Mesendoderm (in vitro differentiated cells): ENCODE measurements around the gene PPM1E.

Experiments
- DNase-seq: peaks from one replicate; pipeline ENCODE4 v3.0.0; 2013
- H2AK5ac ChIP-seq: 2 replicates; pipeline ENCODE4 v1.6.1; 2013; ENCODE audit warnings: low read length, inconsistent platforms
- H2BK120ac ChIP-seq: 2 replicates; pipeline ENCODE4 v1.6.1; 2013; ENCODE audit warnings: low read depth, mild to moderate bottlenecking, low read length, moderate library complexity, mixed read lengths
- H2BK15ac ChIP-seq: replicated peaks from 2 replicates; pipeline ENCODE4 v1.6.1; 2013; ENCODE audit warnings: low read depth, mild to moderate bottlenecking, moderate library complexity
- H2BK5ac ChIP-seq: 2 replicates; pipeline ENCODE4 v1.6.1; 2013; ENCODE audit warnings: low read length, inconsistent platforms
- H3K18ac ChIP-seq: 2 replicates; pipeline ENCODE4 v1.6.1; 2013; ENCODE audit warnings: mild to moderate bottlenecking, low read length, mixed read lengths
- H3K23ac ChIP-seq: one replicate; pipeline ENCODE4 v1.6.1; 2013; ENCODE audit warnings: low read length
- H3K27ac ChIP-seq: 2 replicates; pipeline ENCODE4 v1.5.1; 2013; ENCODE audit warnings: low read depth, mild to moderate bottlenecking, inconsistent platforms, low read length, moderate library complexity
- H3K27me3 ChIP-seq: 2 replicates; pipeline ENCODE4 v1.6.1; 2013; ENCODE audit warnings: low read length, control low read depth, mild to moderate bottlenecking, inconsistent platforms; ENCODE audit not compliant: insufficient read depth, poor library complexity
- H3K36me3 ChIP-seq: 2 replicates; pipeline ENCODE4 v1.6.1; 2013; ENCODE audit warnings: low read length, inconsistent platforms; ENCODE audit not compliant: control insufficient read depth, insufficient read depth
- H3K4ac ChIP-seq: one replicate; pipeline ENCODE4 v1.6.1; 2013; ENCODE audit warnings: low read depth, mild to moderate bottlenecking, low read length, moderate library complexity
- H3K4me1 ChIP-seq: 2 replicates; pipeline ENCODE4 v1.6.1; 2013; ENCODE audit warnings: low read depth, low read length, inconsistent platforms; ENCODE audit not compliant: control insufficient read depth
- H3K4me2 ChIP-seq: 2 replicates; pipeline ENCODE4 v1.6.1; 2013; ENCODE audit warnings: low read length
- H3K4me3 ChIP-seq: 2 replicates; pipeline ENCODE4 v1.5.1; 2013; ENCODE audit warnings: mild to moderate bottlenecking, low read length
- H3K56ac ChIP-seq: one replicate; pipeline ENCODE4 v1.6.1; 2013; ENCODE audit warnings: low read length
- H3K79me1 ChIP-seq: 2 replicates; pipeline ENCODE4 v1.6.1; 2013; ENCODE audit warnings: low read length, inconsistent platforms
- H3K79me2 ChIP-seq: 2 replicates; pipeline ENCODE4 v1.6.1; 2013; ENCODE audit warnings: mild to moderate bottlenecking, low read length; ENCODE audit not compliant: control insufficient read depth, insufficient read depth
- H3K9ac ChIP-seq: 2 replicates; pipeline ENCODE4 v1.6.1; 2013; ENCODE audit warnings: low read length, inconsistent platforms
- H4K5ac ChIP-seq: one replicate; pipeline ENCODE4 v1.6.1; 2013; ENCODE audit warnings: low read length
- H4K8ac ChIP-seq: one replicate; pipeline ENCODE4 v1.6.1; 2013; ENCODE audit warnings: low read depth, mild to moderate bottlenecking, control low read depth, low read length, moderate library complexity
- WGBS: extraction: QIAGEN DNeasy Blood & Tissue Kit; methylation state at CpG from one replicate; pipeline ENCODE4 v1.1.7; 2013; ENCODE audit warnings: low lambda C conversion rate, missing lambda C conversion rate; ENCODE audit not compliant: insufficient coverage; ENCODE audit errors: extremely low coverage; 5-methylcytosine and 5-hydroxymethylcytosine counted together

The PPM1E gene

GRCh38 chr17:58783380-58783779 lies 27.7 kb downstream of the PPM1E start:
- Histone ChIP-seq H2BK15ac (no peak overlapping the region), H3K56ac (no peak overlapping the region), H2BK120ac (no peak overlapping the region), H3K18ac (no peak overlapping the region), H2AK5ac (no peak overlapping the region), H3K9ac (no peak overlapping the region), H3K4me1 (no peaks in the 10 kb centered on the region), H2BK5ac (no peak overlapping the region), H3K23ac (no peak overlapping the region), H3K4me2 (no peak overlapping the region), H3K27me3 (no peaks in the 10 kb centered on the region), H3K36me3 (no peaks in the 10 kb centered on the region), H3K4ac (no peak overlapping the region), H3K79me2 (no peaks in the 10 kb centered on the region), H3K79me1 (no peaks in the 10 kb centered on the region), H3K27ac (no peak overlapping the region), H4K8ac (no peak overlapping the region), H4K5ac (no peak overlapping the region), H3K4me3 (no peak overlapping the region)
- no CpG with 5 or more reads among the region's 4 CpGs for WGBS
- DNase-seq: no peak

GRCh38 chr17:58785097-58785496 lies 29.4 kb downstream of the PPM1E start:
- H4K8ac ChIP-seq: no peak overlapping the region

GRCh38 chr17:58786586-58787295 lies 31.1 kb downstream of the PPM1E start:
- Histone ChIP-seq H4K8ac (no peak overlapping the region), H2BK15ac (no peak overlapping the region), H3K27ac (no peak overlapping the region), H3K4me2 (no peak overlapping the region), H2BK5ac (no peak overlapping the region), H3K4ac (no peak overlapping the region), H3K27me3 (no peaks in the 10 kb centered on the region), H4K5ac (no peak overlapping the region), H3K23ac (no peak overlapping the region), H3K9ac (no peak overlapping the region), H3K18ac (no peak overlapping the region), H3K56ac (no peak overlapping the region), H3K4me1 (no peaks in the 10 kb centered on the region), H2AK5ac (no peak overlapping the region), H3K79me1 (no peaks in the 10 kb centered on the region), H3K79me2 (no peaks in the 10 kb centered on the region), H3K36me3 (no peaks in the 10 kb centered on the region), H2BK120ac (no peak overlapping the region), H3K4me3 (no peak overlapping the region)
- WGBS: no CpG with 5 or more reads among the region's 3 CpGs
- DNase-seq: no peak

More at GRCh38 chr17:58785097-58785496, 29.4 kb downstream of the PPM1E start:
- Histone ChIP-seq H3K4me1 (no peaks in the 10 kb centered on the region), H3K27me3 (no peaks in the 10 kb centered on the region), H3K79me2 (no peaks in the 10 kb centered on the region), H4K5ac (no peak overlapping the region), H3K4me2 (no peak overlapping the region), H2BK120ac (no peak overlapping the region), H3K27ac (no peak overlapping the region), H3K23ac (no peak overlapping the region), H3K18ac (no peak overlapping the region), H3K4ac (no peak overlapping the region), H2BK15ac (no peak overlapping the region), H3K56ac (no peak overlapping the region), H3K9ac (no peak overlapping the region), H2BK5ac (no peak overlapping the region), H3K79me1 (no peaks in the 10 kb centered on the region), H3K36me3 (no peaks in the 10 kb centered on the region), H2AK5ac (no peak overlapping the region), H3K4me3 (no peak overlapping the region)
- no CpG with 5 or more reads among the region's 1 CpG for WGBS
- DNase-seq: no peak

DNA sequence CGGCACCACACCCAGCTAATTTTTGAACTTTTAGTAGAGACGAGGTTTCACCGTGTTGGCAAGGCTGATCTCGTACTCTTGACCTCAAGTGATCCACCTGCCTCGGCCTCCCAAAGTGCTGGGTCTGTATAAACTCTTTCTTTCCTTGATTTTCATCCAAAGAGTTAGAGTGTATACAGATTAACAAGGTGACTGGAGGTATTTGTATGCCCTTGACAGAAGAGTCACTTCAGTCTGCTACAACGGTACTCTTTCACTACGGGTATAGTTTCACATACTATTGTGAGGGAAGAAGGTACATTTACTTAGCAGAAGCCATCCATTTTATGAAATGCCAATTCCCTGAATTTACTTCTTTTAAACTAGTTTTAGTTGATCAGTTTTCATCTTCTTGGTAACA lies 32.5 kb downstream of the PPM1E start:
- H3K4me3 ChIP-seq: no peak overlapping the region
- no peaks in the 10 kb centered on the region for H3K36me3 ChIP-seq
- no peaks in the 10 kb centered on the region for H3K79me2 ChIP-seq
- no peak for DNase-seq
- H3K23ac ChIP-seq: no peak overlapping the region
- H3K9ac ChIP-seq: no peak overlapping the region
- no peak overlapping the region for H3K4me2 ChIP-seq
- no peak overlapping the region for H3K18ac ChIP-seq
- no peak overlapping the region for H3K27ac ChIP-seq
- H3K56ac ChIP-seq: no peak overlapping the region
- no peaks in the 10 kb centered on the region for H3K79me1 ChIP-seq
- no peaks in the 10 kb centered on the region for H3K4me1 ChIP-seq
- no peak overlapping the region for H2BK120ac ChIP-seq
- H3K4ac ChIP-seq: no peak overlapping the region
- WGBS: no CpG with 5 or more reads among the region's 7 CpGs
- no peak overlapping the region for H4K8ac ChIP-seq
- H2BK15ac ChIP-seq: no peak overlapping the region
- no peak overlapping the region for H2AK5ac ChIP-seq
- no peak overlapping the region for H2BK5ac ChIP-seq
- H4K5ac ChIP-seq: no peak overlapping the region
- H3K27me3 ChIP-seq: no peaks in the 10 kb centered on the region

DNA sequence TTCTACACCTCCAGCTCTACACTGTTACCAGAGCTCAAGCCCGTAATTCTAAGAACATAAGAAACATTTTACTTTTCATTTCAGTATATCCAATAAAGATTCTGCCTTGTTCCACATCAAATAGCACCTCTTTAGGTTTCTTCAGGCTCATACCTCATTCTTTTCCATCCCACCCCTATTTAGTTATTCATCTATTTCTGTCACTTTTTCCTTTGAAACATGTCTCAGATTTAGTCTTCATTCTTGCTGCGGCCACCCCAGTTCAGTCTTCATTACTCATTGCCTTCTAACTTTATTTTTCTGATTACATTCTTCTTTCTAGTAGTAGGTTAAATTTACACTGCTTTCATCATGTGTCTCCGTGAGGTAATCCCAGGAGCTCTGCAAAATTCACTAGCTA lies 33.5 kb downstream of the PPM1E start:
- Histone ChIP-seq H3K4ac (no peak overlapping the region), H3K9ac (no peak overlapping the region), H3K36me3 (no peaks in the 10 kb centered on the region), H2BK120ac (no peak overlapping the region), H2AK5ac (no peak overlapping the region), H3K23ac (no peak overlapping the region), H3K79me2 (no peaks in the 10 kb centered on the region), H4K8ac (no peak overlapping the region), H3K18ac (no peak overlapping the region), H4K5ac (no peak overlapping the region), H3K79me1 (no peaks in the 10 kb centered on the region), H2BK15ac (no peak overlapping the region), H3K56ac (no peak overlapping the region), H3K4me1 (no peaks in the 10 kb centered on the region), H2BK5ac (no peak overlapping the region), H3K27me3 (no peaks in the 10 kb centered on the region), H3K27ac (no peak overlapping the region), H3K4me2 (no peak overlapping the region), H3K4me3 (no peak overlapping the region)
- no CpG with 5 or more reads among the region's 3 CpGs for WGBS
- no peak for DNase-seq

- Histone ChIP-seq H3K36me3 (no peaks in the 10 kb centered on the region), H3K23ac (no peak overlapping the region), H2BK120ac (no peak overlapping the region), H4K8ac (no peak overlapping the region), H3K56ac (no peak overlapping the region), H2AK5ac (no peak overlapping the region), H2BK15ac (no peak overlapping the region), H3K9ac (no peak overlapping the region), H3K4me3 (no peak overlapping the region), H3K79me2 (no peaks in the 10 kb centered on the region), H3K4ac (no peak overlapping the region), H4K5ac (no peak overlapping the region), H3K79me1 (no peaks in the 10 kb centered on the region), H3K27me3 (no peaks in the 10 kb centered on the region), H3K18ac (no peak overlapping the region), H3K4me1 (no peaks in the 10 kb centered on the region), H3K27ac (no peak overlapping the region), H3K4me2 (no peak overlapping the region), H2BK5ac (no peak overlapping the region)
- no peak for DNase-seq
- no CpG with 5 or more reads among the region's 1 CpG for WGBS
These were observed 34.2 kb downstream of the PPM1E start for GRCh38 chr17:58789831-58790230.
